ENCODE results near the gene SHISA5. TPM values are rescaled to one million over a fixed set of nuclear protein-coding genes. Genes with fewer than 3 reads are reported as not detected.

SHISA5 gene
- total RNA-seq, 1 experiment from 2014 or later: 174 TPM

- Mint-ChIP-seq H3K27me3 (ENCODE audit: low read depth) (no peaks in the 10 kb centered on the region; the same call in 1 of the 2 replicates), H3K4me1 (peaks cover 35 to 41% of the 10 kb centered on the region in 2 experiments), H3K4me3 (peak overlapping the region; percentile 84 to 88), H3K9me3 (no peaks in the 10 kb centered on the region; a peak in 1 of 5 replicates), H3K36me3 (ENCODE audit: insufficient read depth in 1 of 3, low read depth in 3 of 3) (peaks cover 14 to 19% (median 18%) of the 10 kb centered on the region in 3 experiments), H3K27ac (peak overlapping the region; percentile 98 to 99 (median 99))
- Histone ChIP-seq H3K4ac (ENCODE audit: low read depth, low read length) (no peak overlapping the region; the same call in 1 of the 2 replicates), H4K5ac (ENCODE audit: insufficient read length, low read depth, low read length) (peak overlapping the region; percentile 45), H2AFZ (ENCODE audit: low read length) (no peak overlapping the region), H3K56ac (ENCODE audit: insufficient read length, low read depth, low read length) (peak overlapping the region; percentile 4), H3K27me3 (ENCODE audit: insufficient read depth, low read length) (no peaks in the 10 kb centered on the region), H4K8ac (replicated peaks; ENCODE audit: insufficient read length, low read depth, low read length) (no peak overlapping the region), H2BK12ac (ENCODE audit: insufficient read length, low read depth, low read length) (no peak overlapping the region), H3K23me2 (ENCODE audit: insufficient read length, low read depth, low read length, poor library complexity, severe bottlenecking) (peaks cover 5% of the 10 kb centered on the region), H4K91ac (ENCODE audit: insufficient read length, low read depth, low read length) (peak overlapping the region; percentile 21), H2BK20ac (ENCODE audit: low read depth, low read length, poor library complexity, severe bottlenecking) (no peak overlapping the region), H3K9me3 (ENCODE audit: control insufficient read depth, low read depth, low read length) (no peaks in the 10 kb centered on the region), H3K79me2 (ENCODE audit: insufficient read depth, low read length) (no peaks in the 10 kb centered on the region; the same call in 1 of the 2 replicates), H3K4me1 (ENCODE audit: insufficient read depth, low read length) (peaks cover 7% of the 10 kb centered on the region; the same call in 1 of the 2 replicates), H3K27ac (ENCODE audit: insufficient read length, low read depth, low read length) (peak overlapping the region; percentile 75), H2BK5ac (ENCODE audit: insufficient read length, low read length) (peak overlapping the region; percentile 30), H3T11ph (ENCODE audit: low read length) (no peak overlapping the region), H3K23ac (ENCODE audit: insufficient read length, low read depth, low read length) (no peak overlapping the region), H4K20me1 (ENCODE audit: control insufficient read depth, insufficient read depth, insufficient read length) (no peaks in the 10 kb centered on the region), H2BK15ac (ENCODE audit: low read depth, low read length) (no peak overlapping the region), H3K14ac (ENCODE audit: insufficient read depth, low read length) (peak overlapping the region; percentile 97), H3K4me2 (ENCODE audit: insufficient read depth, insufficient read length, low read length) (peak overlapping the region; percentile 67), H2BK120ac (ENCODE audit: low read depth, low read length, poor library complexity, severe bottlenecking) (no peak overlapping the region), H3K9ac (ENCODE audit: extremely low read depth, insufficient read length, low read length) (peak overlapping the region; percentile 84), H3K18ac (ENCODE audit: insufficient read length, low read depth, low read length) (peak overlapping the region; percentile 97), H2AK5ac (ENCODE audit: insufficient read length, low read length) (no peak overlapping the region), H3K79me1 (ENCODE audit: insufficient read depth, low read depth, low read length, poor library complexity, severe bottlenecking) (no peaks in the 10 kb centered on the region)
- DNase-seq: peak; percentile 98
- no CpG with 5 or more reads among the region's 17 CpGs for WGBS (ENCODE audit: extremely low coverage, insufficient read length, low lambda C conversion rate)
- peak; percentile 68 for TF ChIP-seq CTCF (conservative IDR thresholded peaks at IDR 0.05)
These were observed 30.9 kb downstream of the SHISA5 start for GRCh38 chr3:48472923-48473616.

Data from H9 (cell line).